Omental fat pad (tissue), 4 donors: ENCODE measurements around the gene DTX1. TPM values are rescaled to one million over a fixed set of nuclear protein-coding genes. Genes with fewer than 3 reads are reported as not detected.

Experiments used
- ATAC-seq: fragments of 150-250 bp; one replicate; pipeline ENCODE4 v1.9.1; 2016; ENCODE audit warnings: mild to moderate bottlenecking, moderate library complexity; ENCODE audit not compliant: low FRiP score
- DNase-seq: peaks from one replicate; pipeline ENCODE4 v3.0.0-alpha.2; 2019; ENCODE audit warnings: low spot score
- total RNA-seq, 4 donors: library from RNA; depleted of rRNA; stranded (reverse); fragments of >200 nt; gene quantifications; one replicate each; pipeline ENCODE4 v1.1.0, GENCODE V29; 2016
- TF ChIP-seq, protein P1 (sequence below), 3 donors: fragments of 450-650 bp; IDR thresholded peaks; one replicate each; pipeline ENCODE4 v1.5.1; 2016 to 2017; ENCODE audit warnings: antibody characterized with exemption in 3 of 3, mild to moderate bottlenecking in 3 of 3, moderate library complexity in 2 of 3

The DTX1 gene
- total RNA-seq, 4 donors from 2014 or later, result 30.1 to 80.9 (median 35.5) TPM

DNA sequence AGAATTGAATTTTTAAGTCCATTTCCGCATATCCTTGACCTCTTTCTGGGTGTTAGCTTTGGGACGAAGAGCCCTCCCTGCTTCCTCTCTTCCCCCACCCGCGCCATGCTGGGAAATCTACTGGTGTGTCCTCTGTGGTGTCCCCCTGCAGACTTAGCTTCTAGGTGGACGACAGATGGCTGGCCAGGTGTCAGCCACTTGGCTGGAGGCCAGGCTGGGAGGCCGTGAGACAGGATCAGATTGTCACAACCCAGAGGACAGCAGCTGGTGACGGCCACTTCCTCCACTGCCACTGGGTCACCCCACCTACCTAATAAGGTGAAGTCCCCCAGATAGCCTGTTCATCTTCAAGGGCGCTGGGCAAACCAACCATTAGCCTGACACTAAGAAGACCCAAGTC, 13.3 kb upstream of the DTX1 start:
- DNase-seq (no peak), ATAC-seq (no peak)
- TF ChIP-seq, protein P1, sequence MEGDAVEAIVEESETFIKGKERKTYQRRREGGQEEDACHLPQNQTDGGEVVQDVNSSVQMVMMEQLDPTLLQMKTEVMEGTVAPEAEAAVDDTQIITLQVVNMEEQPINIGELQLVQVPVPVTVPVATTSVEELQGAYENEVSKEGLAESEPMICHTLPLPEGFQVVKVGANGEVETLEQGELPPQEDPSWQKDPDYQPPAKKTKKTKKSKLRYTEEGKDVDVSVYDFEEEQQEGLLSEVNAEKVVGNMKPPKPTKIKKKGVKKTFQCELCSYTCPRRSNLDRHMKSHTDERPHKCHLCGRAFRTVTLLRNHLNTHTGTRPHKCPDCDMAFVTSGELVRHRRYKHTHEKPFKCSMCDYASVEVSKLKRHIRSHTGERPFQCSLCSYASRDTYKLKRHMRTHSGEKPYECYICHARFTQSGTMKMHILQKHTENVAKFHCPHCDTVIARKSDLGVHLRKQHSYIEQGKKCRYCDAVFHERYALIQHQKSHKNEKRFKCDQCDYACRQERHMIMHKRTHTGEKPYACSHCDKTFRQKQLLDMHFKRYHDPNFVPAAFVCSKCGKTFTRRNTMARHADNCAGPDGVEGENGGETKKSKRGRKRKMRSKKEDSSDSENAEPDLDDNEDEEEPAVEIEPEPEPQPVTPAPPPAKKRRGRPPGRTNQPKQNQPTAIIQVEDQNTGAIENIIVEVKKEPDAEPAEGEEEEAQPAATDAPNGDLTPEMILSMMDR (IDR thresholded peaks at IDR 0.05), result no peak

DNA sequence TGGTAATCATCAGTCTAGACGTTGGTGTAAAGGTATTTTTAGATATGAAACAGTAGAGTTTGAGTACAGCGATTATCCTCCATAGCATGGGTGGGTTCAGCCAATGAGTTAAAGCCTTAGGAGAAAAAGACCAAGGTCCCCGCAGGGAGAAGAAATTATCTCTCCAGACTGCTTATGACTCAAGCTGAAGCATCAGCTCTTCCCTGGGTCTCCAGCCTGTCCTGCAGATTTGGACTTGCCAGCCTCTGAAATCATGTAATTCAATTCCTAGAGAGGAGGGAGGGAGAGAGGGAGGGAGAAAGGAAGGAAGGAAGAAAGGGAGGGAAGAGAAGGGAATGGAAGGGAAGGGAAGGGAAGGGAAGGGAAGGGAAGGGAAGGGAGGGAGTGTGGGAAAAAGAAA, 12.0 kb upstream of the DTX1 start:
- TF ChIP-seq, protein P1 (IDR thresholded peaks at IDR 0.05), result no peak
- DNase-seq (no peak), ATAC-seq (no peak)

DNA sequence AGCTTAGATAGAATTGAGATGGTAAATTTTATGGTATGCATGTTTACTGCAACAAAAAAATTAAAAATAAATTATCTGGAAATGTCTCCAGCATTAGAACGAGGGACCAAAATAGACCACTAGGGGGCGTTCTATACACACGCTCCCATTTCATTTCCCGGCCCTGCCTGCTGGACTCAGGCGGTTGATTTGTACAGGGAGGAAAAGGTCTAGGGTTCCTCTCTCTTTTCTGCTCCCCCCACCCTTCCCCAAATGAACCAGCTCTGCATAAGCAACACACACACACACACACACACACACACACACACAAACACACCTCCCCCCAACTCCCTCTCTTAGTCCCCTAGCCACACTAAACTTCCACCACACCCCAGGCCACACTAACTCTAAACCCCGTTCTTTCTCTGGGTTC, 7.8 kb upstream of the DTX1 start:
- TF ChIP-seq, protein P1 (IDR thresholded peaks at IDR 0.05), result peak in 2 of 3 donors; percentile 9 to 48
- DNase-seq (no peak), ATAC-seq (peak; percentile 65)

DNA sequence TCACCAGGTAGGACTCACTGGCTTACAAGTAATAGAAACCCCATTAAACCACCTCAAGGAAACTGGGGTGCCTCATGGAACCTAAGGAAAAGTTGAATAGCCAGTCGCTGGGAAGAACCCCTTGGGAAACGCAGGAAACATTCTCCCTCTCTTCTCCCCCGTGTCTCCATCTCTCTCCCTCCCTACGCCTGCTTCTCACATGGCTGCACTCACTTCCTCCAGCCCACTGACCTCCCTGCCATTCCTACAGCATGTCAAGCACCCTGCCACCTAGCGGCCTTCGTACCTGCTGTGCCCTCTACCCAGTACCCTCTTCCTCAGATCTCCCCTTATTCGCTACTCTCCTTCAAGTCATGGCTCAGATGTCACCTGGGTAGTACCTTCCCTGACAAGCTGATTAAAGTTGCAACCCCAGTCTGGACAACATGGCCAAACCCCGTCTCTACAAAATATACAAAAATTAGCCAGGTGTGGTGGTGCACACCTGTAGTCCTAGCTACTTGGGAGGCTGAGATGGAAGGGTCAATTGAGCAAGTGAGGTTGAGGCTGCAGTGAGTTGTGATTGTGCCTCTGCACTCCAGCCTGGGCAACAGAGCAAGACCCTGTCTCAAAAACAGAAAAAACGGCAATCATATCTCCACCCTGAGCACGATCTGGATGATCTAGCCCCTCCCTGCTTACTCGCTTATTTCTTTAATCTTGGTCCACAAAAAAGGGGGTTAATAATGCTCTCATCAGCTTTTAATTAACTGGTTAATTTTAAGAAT, 6.4 kb upstream of the DTX1 start:
- ATAC-seq (no peak), DNase-seq (no peak)
- TF ChIP-seq, protein P1 (IDR thresholded peaks at IDR 0.05), result no peak

DNA sequence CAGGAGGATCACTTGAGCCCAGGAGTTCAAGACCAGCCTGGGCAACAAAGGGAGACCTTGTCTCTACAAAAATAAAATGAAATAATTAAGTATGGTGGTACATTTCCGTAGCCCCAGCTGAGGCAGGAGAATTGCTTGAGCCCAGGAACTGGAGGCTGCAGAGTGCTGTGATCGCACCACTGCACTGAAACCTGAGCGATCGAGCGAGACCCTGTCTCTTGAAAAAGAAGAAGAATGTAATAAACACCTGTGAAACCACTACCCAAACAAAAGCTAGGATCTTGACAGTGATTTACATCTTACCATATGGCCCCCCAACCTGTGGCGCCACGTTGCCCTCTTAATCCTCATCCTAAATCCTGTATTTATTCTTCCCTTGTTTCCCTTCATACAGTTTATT, 5.7 kb upstream of the DTX1 start:
- no peak for DNase-seq
- TF ChIP-seq, protein P1 (IDR thresholded peaks at IDR 0.05), result no peak
- ATAC-seq, result no peak

DNA sequence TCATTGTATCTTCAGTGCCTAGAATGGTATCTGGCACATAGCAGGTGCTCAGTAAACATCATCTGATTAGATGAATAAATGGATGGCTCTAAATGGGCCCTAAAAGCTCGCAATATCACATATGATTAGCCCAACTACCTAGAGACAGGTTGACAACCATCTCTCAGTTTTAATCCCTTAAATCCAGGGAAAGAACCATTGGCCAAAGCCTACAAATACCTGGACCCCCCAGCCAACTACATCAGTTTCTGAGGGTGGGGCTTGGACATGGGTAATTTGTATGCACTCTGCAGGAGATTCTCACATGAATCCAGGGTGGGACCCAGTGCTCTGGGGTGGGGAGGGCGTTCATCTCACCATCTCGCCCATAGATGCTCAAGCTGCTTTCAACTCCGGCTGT, 4.8 kb upstream of the DTX1 start:
- TF ChIP-seq, protein P1 (IDR thresholded peaks at IDR 0.05), result no peak
- no peak for ATAC-seq
- no peak for DNase-seq

DNA sequence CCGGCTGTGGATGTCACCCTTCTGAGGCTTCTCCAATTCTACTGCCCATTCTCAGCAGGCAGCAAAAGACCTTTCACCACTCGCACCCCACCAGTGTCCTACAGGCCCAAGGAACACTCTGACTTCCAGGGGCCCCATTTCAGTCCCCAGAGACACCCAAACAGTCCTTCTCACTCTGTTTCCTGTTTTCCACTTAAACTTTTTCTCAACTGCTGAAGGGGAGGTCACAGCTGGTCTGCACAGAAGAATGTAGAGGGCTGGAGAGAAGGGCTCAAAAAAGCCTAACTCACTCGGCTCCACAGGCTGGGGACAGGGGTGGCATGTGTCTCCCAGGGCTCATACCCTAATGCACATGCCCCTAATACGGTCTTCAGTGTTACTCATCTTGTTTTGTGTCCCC, 4.2 kb upstream of the DTX1 start:
- no peak for ATAC-seq
- TF ChIP-seq, protein P1 (IDR thresholded peaks at IDR 0.05), result no peak
- no peak for DNase-seq
